Measurements from ENCODE around the gene TMEM132C. TPM values are rescaled to one million over a fixed set of nuclear protein-coding genes. Genes with fewer than 3 reads are reported as not detected.
"Not testable (repeated sequence)": the region's sequence is repeated elsewhere in the genome, so short reads cannot be mapped to it uniquely, and the experiment has no call there.

Gene TMEM132C
- total and polyA plus RNA-seq, 4 experiments from 2014 or later = not detected

- Histone ChIP-seq H3K4me1 (ENCODE audit: insufficient read depth, low read length) (no peaks in the 10 kb centered on the region), H3K27ac (ENCODE audit: low read depth, low read length) (no peak overlapping the region), H3K36me3 (ENCODE audit: insufficient read depth, low read length) (no peaks in the 10 kb centered on the region), H3K9me3 (ENCODE audit: control insufficient read depth in 1 of 2, low read length in 2 of 2) (no peaks in the 10 kb centered on the region), H3K4me3 (ENCODE audit: low read length in 2 of 2) (no peak overlapping the region), H3K27me3 (ENCODE audit: insufficient read depth, low read length) (no peaks in the 10 kb centered on the region)
- no peak overlapping the region for H3K4me3 Mint-ChIP-seq
- no peaks in the 10 kb centered on the region for H3K36me3 Mint-ChIP-seq
- H3K27me3 Mint-ChIP-seq = no peaks in the 10 kb centered on the region
- H3K4me1 Mint-ChIP-seq = no peaks in the 10 kb centered on the region
- H3K9me3 Mint-ChIP-seq = peaks cover 2 to 15% (median 6%) of the 10 kb centered on the region in 8 donors
- intact Hi-C loops (cut with micrococcal nuclease) = no loop called here
- ChIA-PET POLR2A (ENCODE audit: partially characterized antibody) (no interaction called here), CTCF (ENCODE audit: partially characterized antibody) (no interaction called here)
- DNase-seq = no peak
- no peak overlapping the region for H3K27ac Mint-ChIP-seq
Observed at GRCh38 chr12:128245905-128246304, 21.1 kb upstream of the TMEM132C start.

- Mint-ChIP-seq H3K27ac (no peak overlapping the region), H3K4me1 (no peaks in the 10 kb centered on the region), H3K9me3 (peaks cover 4 to 13% (median 8%) of the 10 kb centered on the region in 8 donors), H3K4me3 (no peak overlapping the region), H3K36me3 (no peaks in the 10 kb centered on the region), H3K27me3 (no peaks in the 10 kb centered on the region)
- CTCF ChIA-PET (ENCODE audit: partially characterized antibody) = no interaction called here
- Histone ChIP-seq H3K36me3 (ENCODE audit: insufficient read depth, low read length) (no peaks in the 10 kb centered on the region), H3K27me3 (ENCODE audit: insufficient read depth, low read length) (no peaks in the 10 kb centered on the region), H3K4me1 (ENCODE audit: insufficient read depth, low read length) (no peaks in the 10 kb centered on the region), H3K4me3 (ENCODE audit: low read length in 2 of 2) (no peak overlapping the region), H3K27ac (ENCODE audit: low read depth, low read length) (no peak overlapping the region), H3K9me3 (ENCODE audit: control insufficient read depth in 1 of 2, low read length in 2 of 2) (no peaks in the 10 kb centered on the region)
- POLR2A ChIA-PET (ENCODE audit: partially characterized antibody) = no interaction called here
- DNase-seq = no peak
- intact Hi-C loops (cut with micrococcal nuclease) = no loop called here
Observed at GRCh38 chr12:128250096-128250495, 16.9 kb upstream of the TMEM132C start.

DNA sequence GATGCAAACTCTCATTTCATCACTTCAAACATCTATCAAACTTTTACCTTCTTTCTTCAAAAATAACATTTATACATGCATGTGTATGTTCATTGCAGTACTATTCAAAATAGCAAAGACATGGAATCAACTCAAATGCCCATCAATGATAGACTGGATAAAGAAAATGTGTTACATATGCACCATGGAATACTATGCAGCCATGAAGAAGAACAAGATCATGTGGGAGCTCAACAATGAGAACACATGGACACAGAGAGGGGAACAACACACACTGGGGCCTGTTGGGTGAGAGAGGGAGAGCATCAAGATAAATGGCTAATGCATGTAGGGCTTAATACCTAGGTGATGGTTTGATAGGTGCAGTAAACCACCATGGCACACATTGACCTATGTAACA is 13.1 kb upstream of the TMEM132C start:
- H3K9me3 ChIP-seq (ENCODE audit: control insufficient read depth in 1 of 2, low read length in 2 of 2); H3K27ac ChIP-seq (ENCODE audit: low read depth, low read length); H3K36me3 Mint-ChIP-seq; H3K4me1 ChIP-seq (ENCODE audit: insufficient read depth, low read length); POLR2A ChIA-PET (ENCODE audit: partially characterized antibody); H3K4me3 ChIP-seq (ENCODE audit: low read length in 2 of 2); H3K4me3 Mint-ChIP-seq; H3K27me3 ChIP-seq (ENCODE audit: insufficient read depth, low read length); H3K27me3 Mint-ChIP-seq; intact Hi-C loops (cut with micrococcal nuclease); CTCF ChIA-PET (ENCODE audit: partially characterized antibody); H3K27ac Mint-ChIP-seq; H3K36me3 ChIP-seq (ENCODE audit: insufficient read depth, low read length); H3K4me1 Mint-ChIP-seq; DNase-seq: not testable (repeated sequence)
- peaks cover 2 to 11% (median 6%) of the 10 kb centered on the region in 8 donors for H3K9me3 Mint-ChIP-seq

DNA sequence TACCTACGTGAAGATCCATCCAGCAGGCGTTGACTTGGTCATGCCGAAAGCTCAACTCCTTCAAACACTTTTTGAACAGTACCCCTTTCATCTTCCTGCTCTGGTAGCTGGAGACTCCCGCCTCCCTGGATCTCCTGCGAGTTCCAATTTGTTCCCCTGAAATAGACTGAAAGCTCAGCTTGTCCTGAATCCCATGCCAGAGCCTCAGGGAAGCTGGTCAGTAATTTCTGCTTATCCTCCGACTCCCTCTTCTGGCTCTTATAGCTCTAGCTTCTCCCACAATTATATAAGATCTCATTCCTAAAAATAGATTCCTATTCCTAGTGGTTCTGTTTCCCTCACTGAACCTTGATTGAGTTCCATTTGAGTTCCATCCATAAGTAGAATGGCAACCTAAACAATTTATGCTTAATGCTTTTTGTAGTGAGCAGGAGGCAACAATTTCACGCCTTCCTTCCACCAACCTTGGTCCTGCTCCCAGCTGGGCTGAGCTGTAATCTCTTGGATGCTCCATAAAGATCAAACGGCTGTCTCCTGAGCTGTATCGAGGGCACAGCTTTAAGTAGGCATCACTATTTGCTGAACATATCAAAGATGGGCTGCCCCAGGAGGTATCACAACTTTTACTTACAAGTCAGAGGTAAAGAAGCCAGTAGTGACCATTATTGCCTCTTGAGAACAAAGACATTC is 8.0 kb upstream of the TMEM132C start:
- no peak overlapping the region for H3K27ac ChIP-seq (ENCODE audit: low read depth, low read length)
- intact Hi-C loops (cut with micrococcal nuclease) = no loop called here
- no peaks in the 10 kb centered on the region for H3K9me3 ChIP-seq (ENCODE audit: control insufficient read depth in 1 of 2, low read length in 2 of 2)
- DNase-seq = no peak
- ChIA-PET POLR2A (ENCODE audit: partially characterized antibody) (no interaction called here), CTCF (ENCODE audit: partially characterized antibody) (interaction anchor here (1.5 kb wide), 1 partner anchor 284 kb away, joined by 4 read pairs; no protein-coding TSS in a partner anchor)
- H3K27me3 ChIP-seq (ENCODE audit: insufficient read depth, low read length) = no peaks in the 10 kb centered on the region
- no peak overlapping the region for H3K4me3 ChIP-seq (ENCODE audit: low read length in 2 of 2)
- H3K4me3 Mint-ChIP-seq = no peak overlapping the region
- H3K27ac Mint-ChIP-seq = no peak overlapping the region
- no peaks in the 10 kb centered on the region for H3K4me1 Mint-ChIP-seq
- no peaks in the 10 kb centered on the region for H3K4me1 ChIP-seq (ENCODE audit: insufficient read depth, low read length)
- peaks cover 0 to 10% (median under 1%) of the 10 kb centered on the region in 8 donors for H3K9me3 Mint-ChIP-seq
- H3K27me3 Mint-ChIP-seq = peaks cover 1% of the 10 kb centered on the region in 2 donors
- H3K36me3 ChIP-seq (ENCODE audit: insufficient read depth, low read length) = no peaks in the 10 kb centered on the region
- H3K36me3 Mint-ChIP-seq = no peaks in the 10 kb centered on the region

GRCh38 chr12:128259556-128260070 is 7.4 kb upstream of the TMEM132C start:
- Histone ChIP-seq H3K4me1 (ENCODE audit: insufficient read depth, low read length) (no peaks in the 10 kb centered on the region), H3K27ac (ENCODE audit: low read depth, low read length) (no peak overlapping the region), H3K9me3 (ENCODE audit: control insufficient read depth in 1 of 2, low read length in 2 of 2) (no peaks in the 10 kb centered on the region), H3K4me3 (ENCODE audit: low read length in 2 of 2) (no peak overlapping the region), H3K36me3 (ENCODE audit: insufficient read depth, low read length) (no peaks in the 10 kb centered on the region), H3K27me3 (ENCODE audit: insufficient read depth, low read length) (no peaks in the 10 kb centered on the region)
- Mint-ChIP-seq H3K9me3 (peaks cover 0 to 14% (median 1%) of the 10 kb centered on the region in 8 donors), H3K27me3 (peaks cover 1 to 4% of the 10 kb centered on the region in 2 donors), H3K4me1 (no peaks in the 10 kb centered on the region), H3K27ac (no peak overlapping the region), H3K4me3 (no peak overlapping the region), H3K36me3 (no peaks in the 10 kb centered on the region)
- ChIA-PET CTCF (ENCODE audit: partially characterized antibody) (interaction anchor here (1.5 kb wide), 1 partner anchor 283 kb away, joined by 4 read pairs; no protein-coding TSS in a partner anchor), POLR2A (ENCODE audit: partially characterized antibody) (no interaction called here)
- intact Hi-C loops (cut with micrococcal nuclease) = no loop called here
- DNase-seq = no peak

DNA sequence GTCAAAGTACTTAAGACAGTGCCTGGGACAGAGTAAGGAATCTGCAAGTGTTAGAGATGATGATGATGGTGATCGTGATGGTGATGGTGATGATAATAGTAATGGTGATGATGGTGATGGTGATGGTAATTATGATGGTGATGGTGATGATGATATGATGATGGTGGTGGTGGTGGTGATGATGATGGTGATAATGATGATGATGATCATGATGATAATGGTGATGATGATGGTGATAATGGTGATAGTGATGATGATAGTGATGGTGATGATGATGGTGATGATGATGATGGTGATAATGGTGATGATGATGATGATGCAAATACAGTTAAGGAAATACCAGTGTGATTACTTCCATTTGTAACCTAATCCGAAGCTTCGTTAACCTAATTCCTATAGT is 5.2 kb upstream of the TMEM132C start:
- Mint-ChIP-seq H3K4me1 (peaks cover 0 to 2% (median 0%) of the 10 kb centered on the region in 4 donors), H3K36me3 (no peaks in the 10 kb centered on the region), H3K27me3 (peaks cover 8 to 15% of the 10 kb centered on the region in 2 donors), H3K9me3 (peaks cover 0 to 19% (median 2%) of the 10 kb centered on the region in 8 donors), H3K27ac (no peak overlapping the region), H3K4me3 (no peak overlapping the region)
- ChIA-PET CTCF (ENCODE audit: partially characterized antibody) (no interaction called here), POLR2A (ENCODE audit: partially characterized antibody) (no interaction called here)
- intact Hi-C loops (cut with micrococcal nuclease) = no loop called here
- H3K27ac ChIP-seq (ENCODE audit: low read depth, low read length) = no peak overlapping the region
- no peaks in the 10 kb centered on the region for H3K27me3 ChIP-seq (ENCODE audit: insufficient read depth, low read length)
- H3K36me3 ChIP-seq (ENCODE audit: insufficient read depth, low read length) = no peaks in the 10 kb centered on the region
- no peaks in the 10 kb centered on the region for H3K9me3 ChIP-seq (ENCODE audit: control insufficient read depth in 1 of 2, low read length in 2 of 2)
- no peak overlapping the region for H3K4me3 ChIP-seq (ENCODE audit: low read length in 2 of 2)
- H3K4me1 ChIP-seq (ENCODE audit: insufficient read depth, low read length) = no peaks in the 10 kb centered on the region
- DNase-seq = no peak

DNA sequence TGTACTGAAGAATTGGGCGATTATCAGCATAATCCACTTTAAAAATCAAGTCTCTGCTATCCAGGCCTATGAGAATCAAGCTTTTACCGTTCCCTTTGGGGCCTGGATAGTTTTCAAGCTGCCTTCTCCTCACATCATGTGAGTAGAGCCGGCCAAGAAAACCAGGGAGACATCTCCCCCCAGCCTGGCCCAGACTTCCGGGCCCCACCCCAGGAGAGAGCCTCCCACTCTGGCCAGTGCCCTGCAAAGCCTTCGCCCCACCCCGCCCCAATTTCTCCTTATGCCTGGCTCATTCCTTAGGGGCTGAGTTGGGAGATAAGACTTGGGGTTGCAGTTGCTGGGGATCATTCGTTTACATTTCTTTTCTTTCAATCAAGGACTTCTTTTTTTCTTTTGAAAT is 1.4 kb upstream of the TMEM132C start:
- Mint-ChIP-seq H3K36me3 (no peaks in the 10 kb centered on the region), H3K4me3 (no peak overlapping the region), H3K4me1 (peaks cover 0 to 2% (median 0%) of the 10 kb centered on the region in 4 donors), H3K9me3 (peaks cover 0 to 13% (median 3%) of the 10 kb centered on the region in 8 donors), H3K27ac (no peak overlapping the region), H3K27me3 (peaks cover 14 to 25% of the 10 kb centered on the region in 2 donors)
- ChIA-PET POLR2A (ENCODE audit: partially characterized antibody) (no interaction called here), CTCF (ENCODE audit: partially characterized antibody) (no interaction called here)
- Histone ChIP-seq H3K36me3 (ENCODE audit: insufficient read depth, low read length) (no peaks in the 10 kb centered on the region), H3K9me3 (ENCODE audit: control insufficient read depth in 1 of 2, low read length in 2 of 2) (no peaks in the 10 kb centered on the region), H3K27me3 (ENCODE audit: insufficient read depth, low read length) (no peaks in the 10 kb centered on the region), H3K4me3 (ENCODE audit: low read length in 2 of 2) (no peak overlapping the region), H3K4me1 (ENCODE audit: insufficient read depth, low read length) (no peaks in the 10 kb centered on the region), H3K27ac (ENCODE audit: low read depth, low read length) (no peak overlapping the region)
- intact Hi-C loops (cut with micrococcal nuclease) = no loop called here
- no peak for DNase-seq
